HG03520 (cell line): ENCODE data around the gene ATP8B1.
A peak's percentile ranks its signal among the peaks of the same experiment; 100 is the strongest.
"Not testable (repeated sequence)": the region's sequence is repeated elsewhere in the genome, so short reads cannot be mapped to it uniquely, and the experiment has no call there.

Source experiments
- ATAC-seq: cut with Tn5 transposase; IDR thresholded peaks from one replicate; pipeline ENCODE4 v1.9.1; 2021; ENCODE audit warnings: mild to moderate bottlenecking, moderate library complexity; ENCODE audit not compliant: unreplicated experiment

ATP8B1 gene

GRCh38 chr18:57803103-57803969 is at the start of gene ATP8B1:
Gene ATP8B1 (minus strand): TSS chr18:57803315. CDS start chr18:57731807, 71,508 bp downstream.
- ATAC-seq: no peak

GRCh38 chr18:57850063-57850462 is 46.9 kb upstream of the ATP8B1 start:
- ATAC-seq: no peak

- not testable (repeated sequence) for ATAC-seq
These were observed 45.3 kb upstream of the ATP8B1 start for GRCh38 chr18:57848374-57848773.

GRCh38 chr18:57847431-57847830 is 44.3 kb upstream of the ATP8B1 start:
- not testable (repeated sequence) for ATAC-seq

GRCh38 chr18:57846258-57846657 is 43.1 kb upstream of the ATP8B1 start:
- no peak for ATAC-seq

GRCh38 chr18:57845605-57846074 is 42.5 kb upstream of the ATP8B1 start:
- no peak for ATAC-seq

GRCh38 chr18:57844319-57844718 is 41.2 kb upstream of the ATP8B1 start:
- ATAC-seq: no peak

- no peak for ATAC-seq
These were observed 40.3 kb upstream of the ATP8B1 start for GRCh38 chr18:57843386-57843785.

- peak; percentile 29 for ATAC-seq
These were observed 38.5 kb upstream of the ATP8B1 start for GRCh38 chr18:57841568-57841967.

- ATAC-seq: no peak
These were observed 36.8 kb upstream of the ATP8B1 start for GRCh38 chr18:57839942-57840381.

- ATAC-seq: peak; percentile 74
These were observed 34.9 kb upstream of the ATP8B1 start for GRCh38 chr18:57837917-57838548.

GRCh38 chr18:57836557-57836956 is 33.4 kb upstream of the ATP8B1 start:
- no peak for ATAC-seq

GRCh38 chr18:57835904-57836303 is 32.8 kb upstream of the ATP8B1 start:
- no peak for ATAC-seq

- no peak for ATAC-seq
These were observed 31.5 kb upstream of the ATP8B1 start for GRCh38 chr18:57834616-57835015.

GRCh38 chr18:57833441-57834101 is 30.5 kb upstream of the ATP8B1 start:
- peak; percentile 41 for ATAC-seq

GRCh38 chr18:57832730-57833129 is 29.6 kb upstream of the ATP8B1 start:
- no peak for ATAC-seq

GRCh38 chr18:57831597-57832377 is 28.7 kb upstream of the ATP8B1 start:
- ATAC-seq: no peak

GRCh38 chr18:57827646-57828045 is 24.5 kb upstream of the ATP8B1 start:
- ATAC-seq: no peak

- no peak for ATAC-seq
These were observed 23.1 kb upstream of the ATP8B1 start for GRCh38 chr18:57826252-57826651.

GRCh38 chr18:57820583-57820982 is 17.5 kb upstream of the ATP8B1 start:
- not testable (repeated sequence) for ATAC-seq
